ENCODE measurements around the gene CCDC122.
A peak's percentile ranks its signal among the peaks of the same experiment; 100 is the strongest.

The CCDC122 gene

GRCh38 chr13:43878892-43879754, at the start of gene CCDC122:
TSS of gene CCDC122 (minus strand) at chr13:43879740. CDS start at chr13:43869376, 10,364 bp downstream.
- DNase-seq: peak; percentile 67

- no peak for DNase-seq
Measured at GRCh38 chr13:43924549-43925245, 45.2 kb upstream of the CCDC122 start.

GRCh38 chr13:43920965-43921674, 41.6 kb upstream of the CCDC122 start:
- no peak for DNase-seq

GRCh38 chr13:43918636-43919035, 39.1 kb upstream of the CCDC122 start:
- no peak for DNase-seq

GRCh38 chr13:43916828-43917227, 37.3 kb upstream of the CCDC122 start:
- no peak for DNase-seq

GRCh38 chr13:43915451-43915850, 35.9 kb upstream of the CCDC122 start:
- no peak for DNase-seq

- DNase-seq: no peak
Measured at GRCh38 chr13:43911871-43912270, 32.3 kb upstream of the CCDC122 start.

GRCh38 chr13:43911278-43911677, 31.7 kb upstream of the CCDC122 start:
- no peak for DNase-seq

GRCh38 chr13:43910856-43911255, 31.3 kb upstream of the CCDC122 start:
- no peak for DNase-seq

GRCh38 chr13:43908156-43909126, 28.9 kb upstream of the CCDC122 start:
- peak; percentile 57 for DNase-seq

GRCh38 chr13:43905435-43906031, 26.0 kb upstream of the CCDC122 start:
- peak; percentile 78 for DNase-seq

- DNase-seq: no peak
Measured at GRCh38 chr13:43895940-43896339, 16.4 kb upstream of the CCDC122 start.

GRCh38 chr13:43894438-43894837, 14.9 kb upstream of the CCDC122 start:
- peak; percentile 27 for DNase-seq

- DNase-seq: no peak
Measured at GRCh38 chr13:43884222-43884621, 4.7 kb upstream of the CCDC122 start.

- DNase-seq: no peak
Measured at GRCh38 chr13:43883631-43884030, 4.1 kb upstream of the CCDC122 start.

GRCh38 chr13:43881580-43881979, 2.0 kb upstream of the CCDC122 start:
- DNase-seq: no peak

- DNase-seq: no peak
Measured at GRCh38 chr13:43880926-43881325, 1.4 kb upstream of the CCDC122 start.

GRCh38 chr13:43880214-43880855, 795 bp upstream of the CCDC122 start:
- DNase-seq: no peak

- DNase-seq: peak; percentile 15
Measured at GRCh38 chr13:43879755-43880181, 228 bp upstream of the CCDC122 start, which contains the start of gene LACC1. TSS of gene LACC1 (plus strand) at chr13:43879904. CDS start at chr13:43880986, 1,082 bp downstream.

GRCh38 chr13:43877766-43878165, 1.8 kb downstream of the CCDC122 start:
- DNase-seq: no peak

- no peak for DNase-seq
Measured at GRCh38 chr13:43877326-43877725, 2.2 kb downstream of the CCDC122 start.
